Measurements from ENCODE around the gene STX3. TPM values are rescaled to one million over a fixed set of nuclear protein-coding genes. Genes with fewer than 3 reads are reported as not detected.

Gene STX3
- total RNA-seq: 1 to 10 TPM; 5.4 to 5.5 TPM

DNA sequence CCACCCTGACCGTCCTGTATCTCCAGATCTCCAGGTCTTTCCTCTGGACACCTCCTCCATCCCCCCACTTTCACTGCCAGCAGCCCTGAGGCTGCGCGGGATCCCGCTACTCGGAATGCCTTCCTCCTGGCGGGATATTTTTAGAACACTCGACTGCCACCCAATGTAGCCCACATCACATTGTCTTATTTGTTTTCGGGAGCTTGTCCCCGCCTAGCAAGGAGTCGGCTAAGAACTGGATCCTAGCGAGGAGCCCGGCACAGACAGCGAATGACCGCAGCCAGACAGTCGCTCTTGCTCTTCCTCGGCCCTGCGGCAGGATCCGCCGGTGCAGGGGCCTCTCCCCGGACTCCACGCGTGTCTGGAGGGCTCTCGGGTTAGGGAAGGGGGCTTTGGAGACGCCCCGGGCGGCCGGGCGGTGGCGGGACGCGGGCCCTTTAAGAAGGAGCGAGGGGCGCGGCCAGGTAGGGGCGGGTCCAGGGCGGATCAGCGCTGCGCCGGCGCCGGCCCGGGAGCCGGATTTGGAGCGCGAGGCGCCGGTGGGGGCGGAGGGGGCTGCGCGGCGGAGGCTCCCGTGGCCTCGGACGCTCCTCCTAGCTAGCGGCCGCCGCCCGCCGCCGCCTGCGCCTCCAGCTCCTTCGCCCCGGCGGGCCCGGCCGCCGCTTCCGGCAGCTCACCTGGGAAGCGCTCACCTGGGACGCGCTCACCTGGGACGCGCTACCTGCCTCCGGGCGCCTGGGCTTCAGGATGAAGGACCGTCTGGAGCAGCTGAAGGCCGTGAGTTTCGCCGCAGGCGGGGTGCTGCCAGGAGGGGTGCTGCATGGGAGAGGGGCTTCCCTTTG lies at the start of gene STX3:
STX3 (plus strand) TSS at position 518 of the 842 bp plus-strand sequence; CDS start at position 748, 230 bp downstream.
- no peaks in the 10 kb centered on the region for H3K36me3 Mint-ChIP-seq (ENCODE audit: low read depth)
- CTCF ChIA-PET: interaction anchor here (0.6 to 5.7 kb wide), 14 partner anchors 10 to 218 kb away, joined by 3 to 66 read pairs (median 4); no protein-coding TSS in a partner anchor
- H3K27ac Mint-ChIP-seq: peak within 1 kb of the TSS; percentile 48
- H3K4me3 Mint-ChIP-seq: peak within 1 kb of the TSS; percentile 94
- H3K9me3 Mint-ChIP-seq: no peaks in the 10 kb centered on the region
- H3K4me1 Mint-ChIP-seq (ENCODE audit: low read depth): peaks cover 9% of the 10 kb centered on the region
- peak; percentile 70 for DNase-seq
- intact Hi-C loops (cut with micrococcal nuclease): loop anchor here (1.0 to 10.0 kb wide), 11 partner anchors 17 to 1610 kb away; partner anchors contain the start of genes CYB561A3, MRPL16, PATL1 and TMEM138
- no peaks in the 10 kb centered on the region for H3K27me3 Mint-ChIP-seq (ENCODE audit: low read depth)

DNA sequence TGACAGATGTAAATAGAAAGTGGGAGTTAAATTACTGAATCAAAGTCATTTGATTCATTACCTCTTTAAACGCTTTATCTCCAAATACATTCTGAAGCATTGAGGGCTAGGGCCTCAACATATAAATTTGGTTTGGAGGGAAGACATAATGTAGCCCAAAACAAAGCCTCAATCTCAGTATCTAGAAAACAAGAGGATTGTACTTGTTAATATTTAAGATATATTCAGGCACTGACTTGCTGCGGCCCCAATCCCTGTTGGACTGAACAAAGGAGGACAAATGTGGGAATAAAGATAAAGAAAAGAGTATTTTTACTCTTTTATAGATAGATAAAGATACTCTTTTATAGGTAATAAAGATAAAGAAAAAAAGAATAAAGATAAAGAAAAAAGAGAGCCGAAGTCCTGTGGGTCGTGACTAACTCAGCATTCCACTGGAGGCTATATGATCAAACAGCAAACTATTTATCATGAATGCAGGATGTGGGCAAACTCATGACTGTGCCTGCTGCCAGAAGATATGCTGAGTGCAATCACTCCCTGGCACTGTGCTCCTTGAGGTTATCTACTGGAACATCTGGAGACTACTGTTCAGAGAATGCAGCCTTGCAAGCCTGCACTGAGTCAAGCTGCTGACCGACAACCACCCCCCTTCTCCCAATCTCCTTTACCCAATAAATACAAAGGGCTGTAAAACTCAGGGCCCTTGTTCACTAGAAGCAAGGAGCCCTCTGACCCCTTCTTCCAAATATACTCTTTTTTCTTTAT lies 48.5 kb upstream of the STX3 start:
- H3K4me3 Mint-ChIP-seq: no peak overlapping the region
- peaks cover 19% of the 10 kb centered on the region for H3K27me3 Mint-ChIP-seq (ENCODE audit: low read depth)
- H3K9me3 Mint-ChIP-seq: no peaks in the 10 kb centered on the region
- no peak for DNase-seq
- intact Hi-C loops (cut with micrococcal nuclease): no loop called here
- no peaks in the 10 kb centered on the region for H3K36me3 Mint-ChIP-seq (ENCODE audit: low read depth)
- no peak overlapping the region for H3K27ac Mint-ChIP-seq
- H3K4me1 Mint-ChIP-seq (ENCODE audit: low read depth): no peaks in the 10 kb centered on the region
- CTCF ChIA-PET: no interaction called here

DNA sequence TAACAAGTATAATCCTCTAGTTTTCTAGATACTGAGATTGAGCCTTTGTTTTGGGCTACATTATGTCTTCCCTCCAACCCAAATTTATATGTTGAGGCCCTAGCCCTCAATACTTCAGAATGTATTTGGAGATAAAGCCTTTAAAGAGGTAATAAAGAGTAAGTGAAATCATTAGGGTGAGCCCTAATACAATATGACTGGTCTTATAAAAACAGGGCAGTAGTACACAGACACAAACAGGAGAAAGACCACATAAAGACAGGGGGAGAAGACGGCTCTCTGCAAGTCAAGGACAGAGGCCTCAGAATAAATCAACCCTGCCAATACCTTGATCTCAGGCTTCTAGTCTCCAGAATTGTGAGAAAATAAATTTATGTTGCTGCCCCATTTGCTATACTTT lies 47.8 kb upstream of the STX3 start:
- intact Hi-C loops (cut with micrococcal nuclease): no loop called here
- CTCF ChIA-PET: no interaction called here
- Mint-ChIP-seq H3K27ac (no peak overlapping the region), H3K4me1 (ENCODE audit: low read depth) (no peaks in the 10 kb centered on the region), H3K4me3 (no peak overlapping the region), H3K27me3 (ENCODE audit: low read depth) (peaks cover 19% of the 10 kb centered on the region), H3K36me3 (ENCODE audit: low read depth) (no peaks in the 10 kb centered on the region), H3K9me3 (no peaks in the 10 kb centered on the region)
- no peak for DNase-seq

DNA sequence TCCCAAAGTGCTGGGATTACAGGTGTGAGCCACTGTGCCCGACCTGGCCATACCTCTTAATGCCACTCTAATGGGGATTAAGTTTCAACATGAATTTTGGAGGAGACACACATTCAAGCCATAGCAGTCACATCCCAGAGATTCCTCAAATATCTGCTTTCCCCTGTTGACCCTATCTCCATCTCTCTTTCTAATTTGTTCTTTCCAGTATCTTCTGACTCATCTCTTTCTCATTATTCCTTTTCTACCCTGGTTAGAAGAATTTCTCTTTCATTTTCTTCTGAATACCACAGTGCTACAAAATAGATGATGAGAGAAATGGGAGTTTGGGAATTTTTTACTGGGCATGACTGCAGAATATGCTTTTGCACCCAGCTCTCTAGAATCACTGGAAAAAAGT lies 46.6 kb upstream of the STX3 start:
- no peaks in the 10 kb centered on the region for H3K36me3 Mint-ChIP-seq (ENCODE audit: low read depth)
- no peaks in the 10 kb centered on the region for H3K4me1 Mint-ChIP-seq (ENCODE audit: low read depth)
- CTCF ChIA-PET: no interaction called here
- intact Hi-C loops (cut with micrococcal nuclease): no loop called here
- no peaks in the 10 kb centered on the region for H3K9me3 Mint-ChIP-seq
- no peak overlapping the region for H3K27ac Mint-ChIP-seq
- H3K27me3 Mint-ChIP-seq (ENCODE audit: low read depth): peaks cover 15% of the 10 kb centered on the region
- H3K4me3 Mint-ChIP-seq: no peak overlapping the region
- DNase-seq: no peak

DNA sequence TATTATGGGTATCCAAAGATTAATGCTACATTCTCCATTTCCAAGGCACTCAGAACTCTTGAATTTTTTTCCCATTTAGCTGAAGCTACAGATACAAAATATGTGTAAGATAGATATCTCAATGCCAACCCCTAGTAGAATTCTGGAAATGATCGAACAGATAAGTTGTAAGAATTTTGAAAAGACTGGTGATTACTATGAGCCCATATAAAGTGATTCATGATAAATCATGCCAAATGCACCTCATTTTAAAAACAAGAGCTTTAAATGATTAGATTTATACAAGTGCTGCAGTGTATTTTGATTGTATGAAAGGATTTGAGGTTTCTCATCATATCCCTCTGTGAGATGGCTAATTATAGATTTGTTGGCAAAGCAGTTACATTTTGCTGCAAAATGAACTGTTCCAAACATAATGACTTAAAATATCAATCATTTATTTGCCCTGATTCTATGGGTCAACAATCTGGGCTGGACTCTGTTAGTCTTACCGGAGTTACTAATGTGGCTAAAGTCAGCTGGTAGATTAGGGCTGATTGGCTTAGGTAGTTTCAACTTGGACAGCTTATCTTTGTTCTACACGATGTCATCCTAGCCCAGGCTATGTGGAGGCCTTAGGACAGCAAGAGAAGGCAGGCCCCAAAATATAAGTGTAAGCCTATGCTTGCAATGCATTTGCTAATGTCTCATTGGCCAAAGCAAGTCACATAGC lies 44.9 kb upstream of the STX3 start:
- CTCF ChIA-PET: no interaction called here
- Mint-ChIP-seq H3K27me3 (ENCODE audit: low read depth) (peaks cover 13% of the 10 kb centered on the region), H3K4me1 (ENCODE audit: low read depth) (no peaks in the 10 kb centered on the region), H3K4me3 (no peak overlapping the region), H3K36me3 (ENCODE audit: low read depth) (no peaks in the 10 kb centered on the region), H3K9me3 (no peaks in the 10 kb centered on the region), H3K27ac (no peak overlapping the region)
- DNase-seq: no peak
- intact Hi-C loops (cut with micrococcal nuclease): no loop called here

DNA sequence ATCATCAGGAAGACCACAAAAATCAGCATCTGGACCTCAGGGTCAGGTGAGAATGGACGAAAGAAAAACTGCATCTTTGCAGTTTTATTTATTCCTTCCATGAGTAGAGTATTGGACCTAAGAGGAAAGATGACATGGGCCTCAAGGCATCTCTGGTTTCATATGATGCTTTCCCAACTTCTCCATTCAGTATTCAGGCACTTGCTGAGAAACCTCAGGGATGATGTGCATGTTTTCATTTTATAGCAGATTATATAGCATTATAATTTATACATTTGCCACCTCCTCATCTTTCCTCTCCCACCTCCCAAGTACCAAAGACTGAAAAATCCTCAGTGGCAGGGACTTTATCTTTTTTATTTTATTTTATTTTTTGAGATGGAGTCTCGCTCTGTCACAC lies 41.4 kb upstream of the STX3 start, which contains the start of gene OR10V1:
OR10V1 (minus strand) TSS at position 101 of the 400 bp plus-strand sequence; CDS start at position 101, 0 bp downstream.
- Mint-ChIP-seq H3K27ac (no peak within 1 kb of the TSS), H3K36me3 (ENCODE audit: low read depth) (no peaks in the 10 kb centered on the region), H3K4me3 (no peak within 1 kb of the TSS), H3K27me3 (ENCODE audit: low read depth) (peaks cover 8% of the 10 kb centered on the region), H3K9me3 (no peaks in the 10 kb centered on the region), H3K4me1 (ENCODE audit: low read depth) (no peaks in the 10 kb centered on the region)
- CTCF ChIA-PET: no interaction called here
- intact Hi-C loops (cut with micrococcal nuclease): no loop called here
- no peak for DNase-seq

DNA sequence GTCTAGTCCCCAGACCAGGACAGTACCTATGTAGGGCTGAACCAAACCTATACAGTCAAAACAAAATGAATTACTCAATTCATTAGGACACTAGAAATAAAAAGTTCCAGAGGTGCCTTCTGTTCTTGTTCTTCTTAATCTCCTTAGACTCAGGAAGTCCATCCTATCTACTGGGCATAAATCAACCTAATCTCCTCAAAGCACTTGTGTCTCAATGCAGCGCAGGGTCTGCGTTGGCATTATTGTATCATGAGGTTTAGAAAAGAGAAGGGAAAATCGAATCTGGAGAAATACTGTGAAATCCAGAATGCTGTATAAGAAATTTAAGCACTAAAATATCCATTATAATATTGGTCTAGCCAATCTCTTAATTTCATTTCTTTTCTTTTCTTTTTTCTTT lies 39.1 kb upstream of the STX3 start:
- no peaks in the 10 kb centered on the region for H3K9me3 Mint-ChIP-seq
- no peaks in the 10 kb centered on the region for H3K36me3 Mint-ChIP-seq (ENCODE audit: low read depth)
- H3K4me1 Mint-ChIP-seq (ENCODE audit: low read depth): no peaks in the 10 kb centered on the region
- peaks cover 10% of the 10 kb centered on the region for H3K27me3 Mint-ChIP-seq (ENCODE audit: low read depth)
- H3K27ac Mint-ChIP-seq: no peak overlapping the region
- DNase-seq: no peak
- CTCF ChIA-PET: no interaction called here
- H3K4me3 Mint-ChIP-seq: no peak overlapping the region
- intact Hi-C loops (cut with micrococcal nuclease): no loop called here

DNA sequence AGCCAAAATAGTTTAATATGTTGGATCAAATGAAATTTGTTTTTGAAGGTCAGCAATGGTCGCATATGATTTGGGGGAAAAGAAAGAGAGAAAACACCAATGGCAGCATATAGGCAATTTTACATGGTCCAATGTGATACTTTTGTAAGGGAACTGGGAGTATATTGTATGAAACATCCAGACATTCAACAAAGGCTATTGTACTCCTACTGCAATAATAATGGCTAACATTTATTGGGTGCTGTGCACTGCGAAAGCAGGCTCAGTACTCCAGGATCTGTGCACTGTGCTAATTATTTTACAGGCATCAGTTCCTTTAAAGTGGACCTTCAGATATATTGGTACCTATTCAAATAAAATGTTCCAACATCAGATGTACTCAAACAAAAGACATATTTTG lies 35.6 kb upstream of the STX3 start:
- Mint-ChIP-seq H3K4me3 (no peak overlapping the region), H3K36me3 (ENCODE audit: low read depth) (no peaks in the 10 kb centered on the region), H3K9me3 (no peaks in the 10 kb centered on the region), H3K4me1 (ENCODE audit: low read depth) (no peaks in the 10 kb centered on the region), H3K27me3 (ENCODE audit: low read depth) (peaks cover 16% of the 10 kb centered on the region), H3K27ac (no peak overlapping the region)
- intact Hi-C loops (cut with micrococcal nuclease): no loop called here
- CTCF ChIA-PET: no interaction called here
- no peak for DNase-seq

DNA sequence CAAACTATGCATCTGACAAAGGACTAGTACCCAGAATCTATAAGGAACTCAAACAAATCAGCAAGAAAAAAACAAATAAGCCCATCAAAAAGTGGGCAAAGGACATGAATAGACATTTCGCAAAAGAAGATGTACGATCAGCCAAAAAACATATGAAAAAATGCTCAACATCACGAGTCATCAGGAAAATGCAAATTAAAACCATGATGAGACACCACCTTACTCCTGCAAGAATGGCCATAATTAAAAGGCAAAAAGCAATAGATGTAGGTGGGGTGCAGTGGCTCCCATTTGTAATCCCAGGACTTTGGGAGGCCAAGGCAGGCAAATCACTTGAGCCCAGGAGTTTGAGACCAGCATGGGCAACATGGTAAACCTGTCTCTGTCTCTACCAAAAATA lies 31.1 kb upstream of the STX3 start:
- H3K36me3 Mint-ChIP-seq (ENCODE audit: low read depth): no peaks in the 10 kb centered on the region
- intact Hi-C loops (cut with micrococcal nuclease): no loop called here
- H3K27ac Mint-ChIP-seq: no peak overlapping the region
- H3K4me1 Mint-ChIP-seq (ENCODE audit: low read depth): no peaks in the 10 kb centered on the region
- H3K4me3 Mint-ChIP-seq: no peak overlapping the region
- H3K9me3 Mint-ChIP-seq: no peaks in the 10 kb centered on the region
- DNase-seq: no peak
- CTCF ChIA-PET: no interaction called here
- H3K27me3 Mint-ChIP-seq (ENCODE audit: low read depth): peaks cover 11% of the 10 kb centered on the region

DNA sequence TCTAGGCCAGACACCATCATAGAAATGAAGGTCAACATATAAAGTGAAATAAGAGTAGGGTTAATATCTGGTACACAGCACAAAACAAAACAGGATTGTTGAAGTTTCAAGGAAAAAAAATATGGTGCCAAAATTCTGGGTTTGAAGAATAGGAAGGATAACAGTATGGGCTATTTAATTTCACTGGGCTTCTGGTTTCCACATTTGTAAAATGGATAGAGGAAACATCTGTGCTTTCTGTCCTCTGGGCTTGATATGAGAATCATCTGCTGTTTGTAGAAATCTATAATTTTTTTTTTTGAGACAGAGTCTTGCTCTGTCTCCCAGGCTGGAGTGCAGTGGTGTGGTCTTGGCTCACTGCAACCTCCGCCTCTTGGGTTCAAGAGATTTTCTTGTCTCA lies 27.8 kb upstream of the STX3 start:
- no peak overlapping the region for H3K27ac Mint-ChIP-seq
- peaks cover 3% of the 10 kb centered on the region for H3K27me3 Mint-ChIP-seq (ENCODE audit: low read depth)
- H3K9me3 Mint-ChIP-seq: no peaks in the 10 kb centered on the region
- no peak for DNase-seq
- H3K36me3 Mint-ChIP-seq (ENCODE audit: low read depth): no peaks in the 10 kb centered on the region
- no peaks in the 10 kb centered on the region for H3K4me1 Mint-ChIP-seq (ENCODE audit: low read depth)
- no peak overlapping the region for H3K4me3 Mint-ChIP-seq
- intact Hi-C loops (cut with micrococcal nuclease): no loop called here
- CTCF ChIA-PET: no interaction called here

DNA sequence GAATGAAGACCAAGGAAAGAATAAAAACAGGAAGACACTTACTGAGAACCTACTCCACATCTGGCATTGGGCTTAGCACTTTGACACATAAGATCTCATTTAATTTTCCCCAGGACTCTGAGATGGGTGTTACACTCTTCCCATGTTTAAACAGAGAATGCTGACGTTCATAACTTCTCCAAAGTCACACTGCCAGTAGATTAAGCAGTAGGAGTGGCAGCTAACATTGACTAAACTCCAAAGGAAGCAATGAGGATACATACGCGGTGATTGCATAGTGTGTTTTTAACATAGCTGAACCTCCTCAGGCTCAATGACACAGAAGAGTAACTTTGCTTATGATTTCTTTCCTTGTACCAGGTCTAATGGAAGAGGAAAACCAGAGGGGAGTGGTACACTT lies 27.0 kb upstream of the STX3 start:
- intact Hi-C loops (cut with micrococcal nuclease): no loop called here
- DNase-seq: no peak
- H3K9me3 Mint-ChIP-seq: no peaks in the 10 kb centered on the region
- H3K36me3 Mint-ChIP-seq (ENCODE audit: low read depth): no peaks in the 10 kb centered on the region
- no peak overlapping the region for H3K27ac Mint-ChIP-seq
- CTCF ChIA-PET: no interaction called here
- H3K4me3 Mint-ChIP-seq: no peak overlapping the region
- H3K27me3 Mint-ChIP-seq (ENCODE audit: low read depth): no peaks in the 10 kb centered on the region
- no peaks in the 10 kb centered on the region for H3K4me1 Mint-ChIP-seq (ENCODE audit: low read depth)

DNA sequence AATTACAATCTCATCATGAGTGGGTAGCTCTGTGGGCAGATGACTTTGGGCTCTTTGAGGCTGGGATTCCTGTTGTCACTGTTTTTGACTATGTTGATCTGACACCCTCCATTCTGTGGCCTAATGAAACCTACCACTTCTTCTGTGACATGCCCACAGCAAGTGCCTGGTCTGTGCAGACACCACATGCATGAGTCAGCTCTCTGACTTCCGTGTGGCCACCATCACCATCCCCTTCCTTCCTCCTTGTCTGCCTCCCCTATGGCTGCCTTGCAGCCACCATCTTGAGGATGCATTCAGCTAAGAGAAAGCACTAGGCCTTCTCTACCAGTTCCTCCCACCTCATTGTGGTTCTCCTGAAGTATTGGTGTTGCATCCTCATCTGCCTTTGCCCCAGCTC lies 26.3 kb upstream of the STX3 start:
- CTCF ChIA-PET: no interaction called here
- Mint-ChIP-seq H3K27me3 (ENCODE audit: low read depth) (no peaks in the 10 kb centered on the region), H3K36me3 (ENCODE audit: low read depth) (no peaks in the 10 kb centered on the region), H3K4me3 (no peak overlapping the region), H3K9me3 (no peaks in the 10 kb centered on the region), H3K27ac (no peak overlapping the region), H3K4me1 (ENCODE audit: low read depth) (no peaks in the 10 kb centered on the region)
- intact Hi-C loops (cut with micrococcal nuclease): no loop called here
- DNase-seq: no peak

All from activated naive CD4-positive, alpha-beta T cell treated with anti-CD3 and anti-CD28 coated beads for 36 hours (primary cell).